Measurements from ENCODE around the gene FDXR.
"Not testable (repeated sequence)": the region's sequence is repeated elsewhere in the genome, so short reads cannot be mapped to it uniquely, and the experiment has no call there.

The FDXR gene, protein sequence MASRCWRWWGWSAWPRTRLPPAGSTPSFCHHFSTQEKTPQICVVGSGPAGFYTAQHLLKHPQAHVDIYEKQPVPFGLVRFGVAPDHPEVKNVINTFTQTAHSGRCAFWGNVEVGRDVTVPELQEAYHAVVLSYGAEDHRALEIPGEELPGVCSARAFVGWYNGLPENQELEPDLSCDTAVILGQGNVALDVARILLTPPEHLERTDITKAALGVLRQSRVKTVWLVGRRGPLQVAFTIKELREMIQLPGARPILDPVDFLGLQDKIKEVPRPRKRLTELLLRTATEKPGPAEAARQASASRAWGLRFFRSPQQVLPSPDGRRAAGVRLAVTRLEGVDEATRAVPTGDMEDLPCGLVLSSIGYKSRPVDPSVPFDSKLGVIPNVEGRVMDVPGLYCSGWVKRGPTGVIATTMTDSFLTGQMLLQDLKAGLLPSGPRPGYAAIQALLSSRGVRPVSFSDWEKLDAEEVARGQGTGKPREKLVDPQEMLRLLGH

DNA sequence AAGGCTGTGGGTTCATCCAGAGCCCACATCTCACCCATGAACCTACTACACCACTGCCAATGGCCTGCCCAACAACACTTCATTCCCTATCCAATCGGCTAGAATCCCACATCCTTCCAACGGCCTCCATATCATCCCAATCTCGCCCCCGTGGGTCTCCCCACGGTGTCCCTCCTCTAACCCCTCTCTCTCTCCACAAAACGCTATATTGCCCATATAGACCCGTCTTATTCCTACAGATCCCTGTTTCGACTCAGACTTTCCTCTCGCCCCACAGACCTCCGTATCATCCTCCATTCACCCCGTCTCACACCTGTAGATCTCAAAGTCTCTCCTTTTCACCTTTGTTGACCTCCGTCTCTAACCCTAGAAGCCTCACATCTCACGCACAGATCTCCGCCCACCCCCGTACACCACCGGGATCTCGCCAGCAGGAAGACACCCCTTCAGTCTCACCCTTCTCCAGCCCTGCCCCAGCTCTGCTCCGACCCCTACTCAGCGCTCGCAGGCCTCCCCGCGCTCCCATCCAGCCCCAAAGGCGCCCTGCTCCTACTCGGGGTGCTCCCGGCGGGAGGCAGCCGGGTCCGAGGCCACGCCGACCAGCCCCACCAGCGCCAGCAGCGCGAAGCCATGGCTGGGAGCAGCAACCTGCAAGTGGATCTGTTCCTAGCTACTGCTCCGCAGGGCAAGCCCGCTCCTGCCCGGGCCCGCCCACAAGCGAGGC is at the start of gene FDXR:
FDXR (minus strand) TSS at position 682 of the 724 bp plus-strand sequence; CDS start at position 632, 50 bp downstream.
- DNase-seq, result no peak

DNA sequence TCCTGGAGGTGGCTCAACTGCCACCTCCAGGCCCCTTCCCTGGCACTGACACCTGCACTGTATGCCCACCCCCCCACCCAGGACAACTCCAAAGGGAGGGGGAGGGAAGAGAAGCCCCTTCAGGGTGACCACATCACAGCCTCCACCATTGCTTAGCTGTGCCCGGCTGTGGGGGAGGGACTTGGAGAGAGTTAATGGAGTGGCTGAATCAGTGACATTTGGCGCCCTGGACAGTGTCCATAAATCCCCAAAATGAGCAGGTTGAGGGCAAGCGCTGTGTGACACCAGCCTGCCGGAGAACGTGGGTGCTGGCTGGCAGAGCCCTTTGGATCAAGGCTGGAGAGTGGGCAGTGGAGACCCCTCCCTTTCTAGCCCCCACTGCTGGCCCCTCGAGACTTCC is 49.4 kb upstream of the FDXR start:
- no peak for DNase-seq

DNA sequence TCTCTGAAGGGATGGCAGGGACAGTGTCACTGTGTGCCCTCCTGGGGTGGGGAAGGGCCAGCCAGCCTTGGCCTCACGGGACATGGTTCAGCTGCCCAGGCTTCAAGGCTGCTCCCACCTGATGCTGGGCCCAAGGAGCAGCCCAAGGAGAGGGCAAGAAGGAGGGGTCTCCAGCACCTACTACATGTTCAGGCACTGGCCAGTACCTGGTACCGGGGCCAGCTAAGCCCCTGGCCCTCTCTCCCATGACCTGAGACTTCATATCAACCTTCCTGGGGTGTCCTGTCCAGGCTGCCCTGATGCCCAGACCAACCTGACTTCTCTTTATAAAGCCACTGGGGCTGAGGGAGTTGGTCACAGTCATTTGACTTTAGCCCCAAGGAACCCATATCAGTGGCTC is 49.0 kb upstream of the FDXR start:
- DNase-seq, result no peak

DNA sequence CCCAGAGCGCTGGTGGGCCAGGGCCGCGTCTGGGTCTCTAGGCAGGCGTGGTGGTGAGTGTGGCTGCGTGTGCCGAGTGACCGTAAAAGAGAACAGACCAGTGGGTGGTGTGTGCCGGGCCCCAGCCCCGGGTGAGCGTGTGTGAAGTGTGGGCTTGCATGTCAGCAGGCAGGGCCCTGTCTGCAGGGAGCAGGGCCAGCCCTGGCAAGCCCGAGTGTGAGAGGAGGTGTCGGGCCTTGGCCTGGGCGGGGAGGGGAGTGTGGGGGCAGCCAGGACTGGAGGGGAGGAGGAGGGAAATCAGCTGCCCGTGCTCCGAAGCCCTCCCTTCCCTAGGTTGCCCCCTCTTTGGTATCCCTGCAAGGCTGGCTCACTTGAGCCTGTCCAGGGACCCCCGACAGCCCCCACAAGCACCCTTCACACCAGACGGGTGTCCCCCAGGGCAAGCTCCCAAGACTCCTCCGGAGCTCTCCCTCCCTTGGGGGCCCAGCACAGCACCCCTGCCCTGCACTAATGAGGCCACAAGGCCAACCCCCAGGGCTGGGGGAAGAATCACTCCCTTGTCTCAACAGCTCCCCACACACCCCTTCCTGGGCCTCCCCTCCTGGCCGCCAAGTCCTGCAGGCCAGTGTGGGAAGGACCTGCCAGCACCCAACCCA is 48.4 kb upstream of the FDXR start:
- no peak for DNase-seq

DNA sequence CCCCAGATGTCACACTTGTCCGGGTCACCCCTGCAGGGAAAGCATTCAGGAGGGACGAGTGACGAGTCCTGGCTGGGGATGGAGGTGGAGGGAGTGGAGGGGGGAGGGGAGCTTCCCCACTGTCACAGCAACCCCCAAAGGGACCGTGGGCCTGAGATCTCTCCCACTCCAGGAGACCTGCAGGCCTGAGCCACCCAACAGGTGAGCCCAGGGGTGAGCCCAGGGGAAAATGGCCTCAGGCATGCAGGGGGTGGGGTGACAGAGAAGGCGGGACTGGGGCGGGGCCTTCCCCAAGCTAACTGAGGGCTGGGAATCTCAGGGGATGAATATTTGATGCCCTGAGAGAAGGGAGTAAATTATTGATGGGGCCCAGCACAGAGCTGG is 47.8 kb upstream of the FDXR start:
- no peak for DNase-seq

DNA sequence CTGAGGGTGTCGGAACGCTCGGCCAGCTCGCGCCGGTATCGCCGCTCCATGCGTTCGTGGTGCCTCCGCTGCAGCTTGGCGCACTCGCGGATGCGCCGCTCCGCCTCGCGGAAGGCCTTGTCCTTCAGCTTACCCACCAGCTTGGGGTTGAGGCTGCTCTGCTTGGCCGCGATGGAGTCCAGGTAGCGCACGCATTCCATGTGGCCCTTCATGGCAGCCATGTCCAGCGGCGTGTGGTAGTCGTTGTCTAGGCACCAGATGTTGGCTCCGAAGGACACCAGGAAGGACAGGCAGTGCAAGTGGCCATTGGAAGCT is 47.5 kb upstream of the FDXR start:
- DNase-seq, result no peak

DNA sequence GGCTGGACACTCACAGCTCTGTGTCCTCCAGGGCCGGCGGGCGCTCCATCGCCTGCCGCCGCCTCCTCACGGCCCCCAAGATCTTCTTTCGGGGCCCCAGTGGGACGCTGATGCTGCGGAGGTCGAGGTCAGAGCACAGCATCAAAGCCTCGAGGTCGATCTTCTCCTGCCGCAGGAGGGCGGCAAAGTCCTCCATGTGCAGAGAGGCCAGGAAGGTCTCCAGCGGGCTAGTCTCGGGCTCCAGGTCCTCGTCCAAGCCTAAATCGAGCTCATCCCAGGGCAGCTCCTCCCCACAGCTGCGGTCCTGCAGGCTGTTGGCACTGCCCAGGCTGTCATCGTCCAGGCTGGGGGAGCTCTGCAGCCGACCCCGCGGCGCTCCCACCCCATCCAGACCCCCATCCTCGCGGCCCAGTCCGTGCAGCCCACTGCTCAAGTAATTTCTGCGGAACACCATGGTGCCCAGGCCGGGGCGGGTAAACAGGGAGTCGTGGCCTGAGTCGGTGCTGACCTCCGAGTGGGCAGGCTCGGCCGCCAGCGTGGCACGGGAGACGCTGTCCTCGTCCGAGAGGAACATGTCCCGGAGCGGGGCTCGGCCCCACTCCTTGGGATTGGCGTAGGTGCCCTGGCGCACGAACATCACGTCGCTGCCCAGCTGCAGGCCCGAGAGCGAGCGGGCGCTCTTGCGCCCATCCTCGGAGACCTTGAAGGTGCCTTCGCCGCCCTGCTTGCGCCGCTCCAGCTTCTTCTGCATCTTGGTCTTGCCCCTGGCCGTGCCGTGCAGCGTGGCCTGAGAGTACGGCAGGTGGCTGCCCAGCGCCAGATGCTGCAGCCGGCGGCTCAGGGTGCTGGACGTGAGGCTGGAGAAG is 46.9 kb upstream of the FDXR start:
- no peak for DNase-seq

DNA sequence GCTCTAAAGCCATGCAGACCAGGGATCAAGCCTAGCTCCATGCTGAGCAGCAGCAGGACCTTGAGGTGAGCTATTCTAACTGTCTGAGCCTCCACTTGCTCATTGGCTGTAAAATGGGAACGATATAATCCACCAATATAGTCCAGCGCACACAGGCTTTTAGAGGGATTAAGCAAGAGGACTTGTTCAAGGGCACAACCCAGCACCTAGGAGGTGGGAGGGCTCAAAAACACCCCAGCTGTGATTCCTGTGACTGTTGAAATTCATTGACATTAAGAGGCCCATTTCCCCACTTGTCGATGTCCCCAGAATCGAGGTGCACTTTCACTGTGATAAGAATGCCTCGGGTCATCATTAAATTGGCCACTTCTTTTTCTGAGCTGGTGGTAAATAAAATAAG is 46.1 kb upstream of the FDXR start:
- no peak for DNase-seq

DNA sequence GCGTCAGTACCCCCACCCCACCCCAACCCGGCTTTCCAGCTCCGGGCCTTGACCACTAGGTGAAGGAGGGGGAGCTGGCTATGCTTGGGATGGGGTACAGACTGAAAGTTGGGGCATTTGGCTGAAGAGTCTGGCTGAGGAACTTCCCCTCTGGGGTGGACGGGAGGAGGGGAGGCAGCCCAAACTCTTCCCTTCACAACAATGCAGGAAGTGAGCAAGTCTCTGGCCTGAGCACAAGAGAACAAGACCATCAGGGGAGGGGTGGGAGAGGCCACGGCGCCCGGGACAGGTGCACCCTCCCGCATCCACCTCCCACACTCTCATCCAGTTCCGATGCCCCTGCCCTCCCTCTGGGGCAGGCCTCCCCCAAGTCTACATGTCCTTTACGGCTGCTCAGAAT is 44.6 kb upstream of the FDXR start:
- DNase-seq, result no peak

DNA sequence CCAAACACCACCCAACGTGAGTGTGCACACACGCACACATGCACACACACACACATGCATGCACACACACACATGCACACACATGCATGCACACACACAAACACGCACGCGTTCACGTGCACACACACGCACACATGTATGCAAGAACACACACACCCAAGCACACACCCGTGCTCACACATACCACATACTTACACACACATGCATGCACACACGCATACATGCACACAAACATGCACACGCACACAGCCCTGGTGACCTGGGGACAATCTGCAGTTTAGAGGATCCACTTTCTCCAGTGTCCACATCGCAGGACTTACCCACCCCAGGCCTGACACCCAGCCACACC is 44.0 kb upstream of the FDXR start:
- no peak for DNase-seq

DNA sequence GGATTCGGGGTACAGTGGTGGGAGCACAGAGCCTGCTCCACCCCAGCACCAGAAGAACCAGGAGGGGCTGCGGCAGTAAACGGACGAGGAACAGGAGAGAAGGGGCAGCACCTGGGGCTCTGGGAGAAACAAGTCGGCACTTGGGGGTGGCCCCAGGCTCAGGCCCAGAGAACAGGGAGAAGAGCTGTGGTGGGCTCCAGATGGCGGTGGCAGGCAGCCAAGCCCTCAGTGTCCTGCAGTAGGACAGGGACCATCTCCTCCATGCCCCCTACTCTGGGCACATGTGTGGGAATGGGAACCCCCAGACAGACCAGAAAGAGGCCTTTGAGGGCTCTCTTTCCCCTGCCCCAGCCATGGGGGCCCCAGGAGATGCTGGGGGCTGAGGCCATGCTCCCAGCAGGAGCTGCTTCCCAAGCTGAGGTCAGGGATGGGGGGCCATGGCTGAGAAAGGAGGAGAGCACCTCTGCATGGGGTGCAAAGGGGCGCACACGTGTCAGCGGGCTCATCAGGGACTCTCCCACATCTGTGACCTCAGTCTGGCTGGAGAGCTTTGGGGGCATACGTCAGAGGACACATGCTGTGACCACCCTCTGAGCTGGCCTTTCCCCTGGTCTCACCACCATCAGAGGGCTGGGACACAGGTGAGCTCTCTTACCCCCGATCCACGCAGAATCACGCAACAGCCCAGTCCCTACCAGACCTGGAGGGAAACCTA is 43.5 kb upstream of the FDXR start:
- DNase-seq, result no peak

DNA sequence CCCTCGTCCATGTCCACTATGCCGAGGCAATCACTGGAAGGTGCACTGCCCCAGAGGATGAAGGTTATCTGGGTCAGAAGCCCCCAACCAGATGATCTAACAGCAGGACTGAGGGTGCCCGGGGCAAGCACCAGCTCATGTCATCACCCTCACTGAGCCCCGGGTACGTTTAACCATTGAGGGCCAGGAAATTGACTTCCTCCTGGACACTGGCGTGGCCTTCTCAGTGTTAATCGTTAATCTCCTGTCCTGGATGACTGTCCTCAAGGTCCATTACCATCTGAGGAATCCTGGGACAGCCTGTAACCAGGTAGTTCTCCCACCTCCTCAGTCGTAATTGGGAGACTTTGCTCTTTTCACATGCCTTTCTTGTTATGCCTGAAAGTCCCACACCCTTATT is 38.6 kb upstream of the FDXR start:
- DNase-seq, result not testable (repeated sequence)

DNA sequence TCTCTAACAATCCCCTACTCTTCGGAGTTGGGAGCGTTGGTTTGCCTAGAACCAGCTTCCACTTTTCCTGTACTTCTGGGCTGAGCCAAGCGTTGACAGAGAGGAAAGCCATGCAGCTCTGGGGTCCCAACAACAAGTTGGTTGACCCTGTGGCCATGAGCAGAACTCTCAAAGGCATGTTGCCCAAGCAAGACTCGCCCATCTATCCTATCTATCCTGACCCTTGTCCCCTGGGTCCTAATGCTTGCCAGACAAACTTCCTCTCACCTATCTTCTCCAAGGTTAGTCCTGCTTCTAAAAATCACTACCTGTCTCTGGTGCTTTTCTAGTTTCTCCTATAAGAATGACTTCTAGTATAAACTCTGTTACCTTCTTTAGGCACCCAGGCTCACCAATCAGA is 36.3 kb upstream of the FDXR start:
- DNase-seq, result not testable (repeated sequence)

DNA sequence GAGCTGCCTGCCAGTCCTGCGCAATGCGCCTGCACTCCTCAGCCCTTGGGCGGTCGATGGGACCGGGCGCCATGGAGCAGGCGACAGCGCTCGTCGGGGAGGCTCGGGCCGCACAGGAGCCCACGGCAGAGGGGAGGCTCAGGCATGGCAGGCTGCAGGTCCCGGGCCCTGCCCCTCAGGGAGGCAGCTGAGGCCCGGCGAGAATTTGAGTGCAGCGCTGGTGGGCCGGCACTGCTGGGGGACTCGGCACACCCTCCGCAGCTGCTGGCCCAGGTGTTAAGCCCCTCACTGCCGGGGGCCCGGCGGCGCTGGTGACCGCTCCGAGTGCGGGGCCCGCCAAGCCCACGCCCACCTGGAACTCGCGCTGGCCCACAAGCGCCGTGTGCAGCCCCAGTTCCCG is 34.2 kb upstream of the FDXR start:
- DNase-seq, result no peak

DNA sequence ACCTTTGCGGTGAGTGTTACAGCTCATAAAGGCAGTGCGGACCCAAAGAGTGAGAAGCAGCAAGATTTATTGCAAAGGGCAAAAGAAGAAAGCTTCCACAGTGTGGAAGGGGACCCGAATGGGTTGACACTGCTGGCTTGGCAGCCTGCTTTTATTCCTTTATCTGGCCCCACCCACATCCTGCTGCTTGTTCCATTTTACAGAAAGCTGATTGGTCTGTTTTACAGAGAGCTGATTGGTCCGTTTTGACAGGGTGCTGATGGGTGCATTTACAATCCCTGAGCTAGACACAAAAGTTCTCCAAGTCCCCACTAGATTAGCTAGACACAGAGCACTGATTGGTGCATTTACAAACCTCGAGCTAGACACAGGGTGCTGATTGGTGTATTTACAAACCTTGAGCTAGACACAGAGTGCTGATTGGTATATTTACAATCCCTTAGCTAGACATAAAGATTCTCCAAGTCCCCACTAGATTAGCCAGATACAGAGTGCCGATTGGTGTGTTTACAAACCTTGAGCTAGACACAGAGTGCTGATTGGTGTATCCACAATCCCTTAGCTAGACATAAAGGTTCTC is 33.5 kb upstream of the FDXR start:
- not testable (repeated sequence) for DNase-seq

DNA sequence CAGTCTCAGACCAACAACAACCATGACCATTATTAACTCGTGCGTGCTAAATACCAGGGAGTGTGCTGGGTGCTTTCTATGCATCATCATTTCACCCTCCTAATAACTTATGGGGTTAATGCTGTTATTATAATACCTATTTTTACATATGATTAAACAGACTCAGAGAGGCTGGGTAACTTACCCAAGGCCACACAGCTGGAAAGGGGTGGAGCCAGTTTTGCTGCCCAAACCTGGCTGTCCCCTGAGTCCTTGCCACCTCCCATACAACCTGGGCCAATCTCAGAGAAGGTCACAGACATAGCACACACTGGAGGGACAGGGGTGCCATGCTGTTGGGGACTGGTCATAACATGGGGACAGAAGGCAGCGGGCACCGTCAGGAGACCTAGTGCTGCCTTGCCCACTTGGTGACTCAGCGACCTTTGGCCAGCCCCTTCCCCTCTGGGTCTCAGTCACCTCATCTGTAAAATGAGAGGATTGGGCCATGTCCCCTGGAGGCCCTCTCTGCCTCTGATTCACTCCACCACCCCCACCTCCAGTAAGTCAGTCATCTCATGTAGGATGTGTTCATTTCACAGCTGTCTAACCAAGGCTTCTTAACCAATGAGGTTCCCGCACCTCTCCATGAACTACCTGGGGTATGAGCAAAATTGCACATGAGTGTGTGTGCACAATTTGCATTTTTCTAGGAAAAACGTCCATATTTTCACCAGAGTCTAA is 32.1 kb upstream of the FDXR start:
- no peak for DNase-seq

DNA sequence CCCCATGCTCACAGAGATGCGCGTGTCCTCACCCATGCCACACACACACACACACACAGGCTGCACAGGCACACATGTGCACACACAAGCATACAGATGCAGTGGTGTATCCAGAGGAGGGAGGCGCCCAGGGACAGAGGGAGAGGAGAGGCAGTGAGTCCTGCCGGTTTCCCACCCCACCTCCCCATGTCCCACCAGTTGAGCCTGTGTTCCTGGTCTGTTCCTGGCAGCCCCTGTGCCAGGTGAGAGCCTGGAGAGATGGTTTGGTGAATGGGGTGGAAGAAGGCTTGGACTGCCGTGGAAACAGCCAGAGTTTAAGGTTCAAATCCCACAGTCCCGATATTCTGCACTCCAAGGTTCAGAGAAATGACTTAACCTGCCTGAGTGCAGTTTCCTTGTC is 30.9 kb upstream of the FDXR start:
- no peak for DNase-seq

DNA sequence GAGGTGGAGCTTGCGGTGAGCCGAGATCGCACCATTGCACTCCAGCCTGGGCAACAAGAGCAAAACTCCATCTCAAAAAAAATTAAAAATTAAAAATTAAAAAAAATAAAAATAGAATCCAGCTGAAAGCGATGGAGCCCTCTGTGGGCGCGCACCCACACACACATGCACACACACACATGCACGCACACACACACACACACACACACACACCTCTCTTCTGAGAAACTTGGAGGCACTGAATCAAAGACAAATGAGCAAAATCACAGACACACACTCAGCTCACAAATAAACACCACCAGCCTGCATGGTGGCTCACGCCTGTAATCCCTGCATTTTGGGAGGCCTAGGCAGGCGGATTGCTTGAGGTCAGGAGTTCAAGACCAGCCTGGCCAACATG is 30.2 kb upstream of the FDXR start:
- no peak for DNase-seq

DNA sequence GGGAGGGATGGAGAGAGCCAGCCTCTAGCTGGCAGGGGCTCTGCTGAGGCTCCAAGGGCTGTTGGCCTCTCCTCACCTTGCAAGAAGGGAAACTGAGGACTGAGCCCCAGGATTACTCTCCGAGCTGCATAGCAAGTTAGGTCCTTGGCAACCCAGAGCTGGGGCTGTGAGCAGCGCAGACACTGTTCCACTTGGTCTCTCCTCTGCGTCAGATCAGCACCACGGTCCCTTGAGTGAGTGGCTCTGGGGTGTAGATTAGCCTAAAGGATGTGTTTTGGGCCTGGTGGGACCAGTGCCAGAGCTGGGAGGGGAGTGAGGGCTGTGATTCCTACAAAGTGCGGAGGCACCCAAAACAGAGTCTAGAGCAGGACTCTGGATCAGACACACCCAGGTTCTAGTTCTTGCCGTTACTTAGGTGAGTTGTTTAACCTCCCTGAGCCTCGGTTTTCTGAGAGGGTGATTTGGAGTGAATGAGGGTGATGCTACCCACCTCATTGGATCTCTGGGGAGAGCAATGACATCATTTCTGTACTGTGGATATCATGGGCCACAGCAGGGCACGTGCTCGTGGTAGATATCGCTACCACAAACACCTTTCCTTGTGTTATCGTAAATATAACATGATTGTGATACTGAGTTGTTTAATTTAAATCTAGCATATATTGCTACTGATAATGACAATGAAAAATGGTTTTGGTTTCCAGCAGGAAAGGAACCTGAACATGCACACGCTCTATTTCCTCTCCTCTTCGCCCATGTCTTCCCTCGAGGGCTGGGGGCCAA is 28.8 kb upstream of the FDXR start:
- DNase-seq, result no peak

DNA sequence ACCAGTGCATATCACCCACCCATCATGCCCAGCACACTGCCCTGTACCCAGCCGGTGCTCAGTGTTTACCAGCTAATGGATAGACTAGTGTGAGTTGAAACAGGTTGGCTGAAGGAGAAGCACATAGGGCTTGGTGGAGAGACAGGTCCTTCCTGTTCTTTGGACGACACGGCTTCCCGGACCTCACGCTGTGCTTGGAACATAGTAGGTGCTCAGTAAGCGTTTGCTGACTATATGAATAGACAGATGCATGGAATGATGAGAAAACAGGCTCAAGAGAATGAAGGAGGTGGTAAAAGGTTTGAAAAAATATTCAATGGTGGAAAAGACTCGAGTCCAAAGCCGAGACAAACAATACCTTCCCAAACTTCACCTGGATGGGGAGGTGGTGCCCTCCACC is 27.4 kb upstream of the FDXR start:
- no peak for DNase-seq
